Transverse colon (tissue), 4 donors: ENCODE measurements around the gene MAP4K4.

Experiments
- EP300 ChIP-seq: sonication (generic); formaldehyde crosslinking; IDR thresholded peaks from one replicate; pipeline ENCODE4 v1.6.1; 2017; ENCODE audit warnings: antibody characterized with exemption, low read depth
- POLR2A ChIP-seq: fragments of 450-650 bp; IDR thresholded peaks from one replicate; pipeline ENCODE4 v1.6.1; 2016; ENCODE audit warnings: antibody characterized with exemption, mild to moderate bottlenecking, moderate library complexity
- POLR2AphosphoS5 ChIP-seq, 3 donors: sonication (generic); formaldehyde crosslinking; IDR thresholded peaks; one replicate each; pipeline ENCODE4 v1.6.1; 2016; ENCODE audit warnings: antibody characterized with exemption in 3 of 3
- TF ChIP-seq, protein P1 (sequence below), 5 experiments: fragments of 200-600 bp in 3 of 5; fragments of 450-650 bp in 2 of 5; sonication (generic) in 3 of 5; IDR thresholded peaks; 1 replicate in 2 of 5; 2 replicates in 3 of 5; pipeline ENCODE4 v1.5.1; 2016 to 2017; ENCODE audit warnings: antibody characterized with exemption in 5 of 5, inconsistent platforms in 3 of 5, mild to moderate bottlenecking in 2 of 5, moderate library complexity in 1 of 5

DNA sequence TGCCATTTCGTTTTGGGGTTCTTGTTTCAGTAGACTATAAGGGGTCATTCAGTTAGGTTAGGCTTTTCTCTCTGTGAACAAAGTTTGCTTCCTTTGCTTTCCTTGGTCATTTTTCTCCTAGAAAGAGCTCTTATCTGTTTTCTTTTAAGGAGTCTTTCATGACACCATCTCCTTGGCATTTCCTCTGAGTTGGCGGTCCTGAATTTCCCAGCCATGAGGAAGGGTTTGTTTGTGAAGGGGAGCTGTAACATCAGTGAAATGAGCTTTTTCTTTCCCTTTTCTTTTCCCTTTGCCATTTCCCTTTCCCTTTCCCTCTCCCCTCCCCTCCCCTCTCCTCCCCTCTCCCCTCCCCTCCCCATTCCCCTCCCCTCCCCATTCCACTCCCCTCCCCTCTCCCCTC lies 61.7 kb downstream of the MAP4K4 start:
- TF ChIP-seq, protein P1, sequence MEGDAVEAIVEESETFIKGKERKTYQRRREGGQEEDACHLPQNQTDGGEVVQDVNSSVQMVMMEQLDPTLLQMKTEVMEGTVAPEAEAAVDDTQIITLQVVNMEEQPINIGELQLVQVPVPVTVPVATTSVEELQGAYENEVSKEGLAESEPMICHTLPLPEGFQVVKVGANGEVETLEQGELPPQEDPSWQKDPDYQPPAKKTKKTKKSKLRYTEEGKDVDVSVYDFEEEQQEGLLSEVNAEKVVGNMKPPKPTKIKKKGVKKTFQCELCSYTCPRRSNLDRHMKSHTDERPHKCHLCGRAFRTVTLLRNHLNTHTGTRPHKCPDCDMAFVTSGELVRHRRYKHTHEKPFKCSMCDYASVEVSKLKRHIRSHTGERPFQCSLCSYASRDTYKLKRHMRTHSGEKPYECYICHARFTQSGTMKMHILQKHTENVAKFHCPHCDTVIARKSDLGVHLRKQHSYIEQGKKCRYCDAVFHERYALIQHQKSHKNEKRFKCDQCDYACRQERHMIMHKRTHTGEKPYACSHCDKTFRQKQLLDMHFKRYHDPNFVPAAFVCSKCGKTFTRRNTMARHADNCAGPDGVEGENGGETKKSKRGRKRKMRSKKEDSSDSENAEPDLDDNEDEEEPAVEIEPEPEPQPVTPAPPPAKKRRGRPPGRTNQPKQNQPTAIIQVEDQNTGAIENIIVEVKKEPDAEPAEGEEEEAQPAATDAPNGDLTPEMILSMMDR (IDR thresholded peaks at IDR 0.05), result no peak
- TF ChIP-seq EP300 (no peak), POLR2AphosphoS5 (IDR thresholded peaks at IDR 0.05) (no peak), POLR2A (no peak)
